GM12878 (cell line): Measurements from ENCODE around the gene MRGPRX3. TPM values are rescaled to one million over a fixed set of nuclear protein-coding genes. Genes with fewer than 3 reads are reported as not detected.
A peak's percentile ranks its signal among the peaks of the same experiment; 100 is the strongest.

Experiments used
- ATAC-seq: fragments of 200-7000 bp; cut with Tn5 transposase; 3 replicates; pipeline ENCODE4 v1.9.1; 2020; ENCODE audit warnings: mild to moderate bottlenecking, moderate library complexity
- Bru-seq: library from RNA; stranded (reverse); fragments of 400-500 nt; gene quantifications from one replicate; lab custom pipeline; 2021; lab: Mats Ljungman, UMichigan
- BruChase-seq, 2 experiments: library from RNA; stranded (reverse); fragments of 400-500 nt; gene quantifications; one replicate each; lab custom pipeline; 2021; lab: Mats Ljungman, UMichigan
- BruUV-seq: library from RNA; stranded (reverse); fragments of 400-500 nt; replicated peaks from 2 replicates; lab custom pipeline; 2021; lab: Mats Ljungman, UMichigan
- CTCF ChIA-PET: fragments of 300-600 bp; sonication (Branson Sonifier 250); formaldehyde crosslinking; extraction: SDS; loops from one replicate; lab custom pipeline; 2021; ENCODE audit warnings: inconsistent platforms; lab: Yijun Ruan, JAX
- POLR2A ChIA-PET: fragments of 350-600 bp; formaldehyde crosslinking; extraction: SDS; loops from one replicate; lab custom pipeline; 2021; ENCODE audit warnings: inconsistent platforms; lab: Charles Lee
- RAD21 ChIA-PET: fragments of 300-600 bp; sonication (Branson Sonifier 250); formaldehyde crosslinking; loops from one replicate; lab custom pipeline; 2023; ENCODE audit warnings: antibody characterized with exemption; ENCODE audit not compliant: unreplicated experiment; lab: Charles Lee
- SMC1A ChIA-PET: fragments of 300-600 bp; sonication (Branson Sonifier 250); formaldehyde crosslinking; loops from one replicate; lab custom pipeline; 2023; ENCODE audit not compliant: unreplicated experiment, uncharacterized antibody; lab: Charles Lee
- DNase-seq: peaks from one replicate; pipeline ENCODE4 v3.0.0-alpha.2; 2011; ENCODE audit warnings: low read depth, low spot score
- FAIRE-seq: peaks from 3 replicates; lab custom pipeline; 2011; peaks lifted over from hg19 to GRCh38; lab: Jason Lieb, UNC
- H2AFZ ChIP-seq: 2 replicates; pipeline ENCODE4 v1.6.0; 2011; ENCODE audit warnings: low read depth, low read length, control low read depth; ENCODE audit not compliant: control insufficient read depth
- H3K27ac ChIP-seq: 2 replicates; pipeline ENCODE4 v1.5.1; 2011; ENCODE audit warnings: control low read depth; ENCODE audit not compliant: control insufficient read depth, insufficient read depth
- H3K27me3 ChIP-seq, 2 experiments: replicated peaks in 1 of 2; 2 replicates each; pipeline versions ENCODE4 v1.6.0 to v1.6.1; 2011; ENCODE audit warnings: low read length in 1 of 2; ENCODE audit not compliant: control insufficient read depth in 2 of 2, insufficient read depth in 2 of 2
- H3K36me3 ChIP-seq, 2 experiments: 2 replicates each; pipeline ENCODE4 v1.5.1; 2011; ENCODE audit warnings: low read length in 1 of 2; ENCODE audit not compliant: control insufficient read depth in 2 of 2, insufficient read depth in 2 of 2
- H3K4me1 ChIP-seq: 2 replicates; pipeline ENCODE4 v1.6.1; 2011; ENCODE audit warnings: mild to moderate bottlenecking, low read length, moderate library complexity, mixed read lengths; ENCODE audit not compliant: control insufficient read depth, insufficient read depth
- H3K4me2 ChIP-seq: 2 replicates; pipeline ENCODE4 v1.6.0; 2011; ENCODE audit warnings: control low read depth; ENCODE audit not compliant: control insufficient read depth, insufficient read depth
- H3K4me3 ChIP-seq: fragments of 200-600 bp; sonication (generic); 2 replicates; pipeline ENCODE4 v1.5.1; 2016
- H3K79me2 ChIP-seq: 2 replicates; pipeline ENCODE4 v1.6.0; 2011; ENCODE audit warnings: low read length; ENCODE audit not compliant: control insufficient read depth, insufficient read depth
- H3K9ac ChIP-seq: 2 replicates; pipeline ENCODE4 v1.8.0; 2011; ENCODE audit warnings: low read length, control low read depth, mixed read lengths; ENCODE audit not compliant: control insufficient read depth, insufficient read depth
- H3K9me3 ChIP-seq: replicated peaks from 3 replicates; pipeline ENCODE4 v1.5.1; 2011; ENCODE audit warnings: mild to moderate bottlenecking, low read length; ENCODE audit not compliant: control insufficient read depth, insufficient read depth
- H4K20me1 ChIP-seq: 2 replicates; pipeline ENCODE4 v1.6.0; 2011; ENCODE audit not compliant: control insufficient read depth, insufficient read depth
- CBFB ChIP-seq: IDR thresholded peaks from 2 replicates; pipeline ENCODE4 v1.6.1; 2016; ENCODE audit warnings: antibody characterized with exemption, low read depth
- E4F1 ChIP-seq: fragments of 450-650 bp; IDR thresholded peaks from 2 replicates; pipeline ENCODE4 v1.6.1; 2018; ENCODE audit warnings: borderline replicate concordance, mild to moderate bottlenecking; ENCODE audit not compliant: partially characterized antibody
- EED ChIP-seq: sonication (generic); IDR thresholded peaks from 2 replicates; pipeline ENCODE4 v1.6.1; 2016; ENCODE audit warnings: antibody characterized with exemption, low read depth
- GATAD2B ChIP-seq: fragments of 450-650 bp; conservative IDR thresholded peaks from 2 replicates; pipeline ENCODE4 v1.6.1; 2017; ENCODE audit warnings: low read depth, mild to moderate bottlenecking, moderate library complexity
- JUND ChIP-seq: IDR thresholded peaks from 2 replicates; pipeline ENCODE4 v1.6.1; 2012; ENCODE audit warnings: low read depth, mild to moderate bottlenecking, low read length, improper control_type of control experiment, moderate library complexity
- KDM1A ChIP-seq: fragments of 200-600 bp; sonication (generic); IDR thresholded peaks from 2 replicates; pipeline ENCODE4 v1.6.1; 2016; ENCODE audit warnings: borderline replicate concordance
- MYC ChIP-seq: IDR thresholded peaks from 2 replicates; pipeline ENCODE4 v1.6.1; 2011; ENCODE audit warnings: mild to moderate bottlenecking, low read length, moderate library complexity, inconsistent platforms; ENCODE audit not compliant: insufficient read depth, insufficient replicate concordance, insufficient read length, severe bottlenecking
- NRF1 ChIP-seq: conservative IDR thresholded peaks from 2 replicates; pipeline ENCODE4 v1.6.1; 2011; ENCODE audit warnings: mild to moderate bottlenecking, low read depth, low read length, improper control_type of control experiment
- RB1 ChIP-seq: fragments of 450-650 bp; formaldehyde crosslinking; IDR thresholded peaks from 2 replicates; pipeline ENCODE4 v1.6.1; 2017; ENCODE audit warnings: mild to moderate bottlenecking, borderline replicate concordance
- SREBF1 ChIP-seq: IDR thresholded peaks from 2 replicates; pipeline ENCODE4 v1.6.1; 2012; ENCODE audit warnings: mild to moderate bottlenecking, low read length
- WGBS: methylation state at CpG from one replicate; pipeline ENCODE4 v1.1.6; 2016; ENCODE audit warnings: low lambda C conversion rate; ENCODE audit not compliant: insufficient replicate concordance, insufficient coverage; ENCODE audit errors: missing lambda C conversion rate; 5-methylcytosine and 5-hydroxymethylcytosine counted together
- in situ Hi-C: fragments of 300-500 bp; cut with MboI; formaldehyde crosslinking; loops from 9 replicates; pipeline ENCODE4 v1.14.3; 2018; ENCODE audit warnings: mixed read lengths
- intact Hi-C: fragments of 100-400 bp; cut with micrococcal nuclease; formaldehyde crosslinking; loops from one replicate; pipeline ENCODE4 v1.14.2; 2022; ENCODE audit not compliant: unreplicated experiment
- long read RNA-seq, 2 experiments: library from polyadenylated mRNA; unstranded; transcript quantifications; one replicate each; pipeline ENCODE4 v2.0.0, GENCODE V29; 2019 to 2020
- polyA minus RNA-seq, 3 experiments: library from RNA; depleted of rRNA, polyadenylated mRNA; stranded (reverse); fragments of >200 nt; gene quantifications; 2 replicates each; pipeline ENCODE4 v1.2.3, GENCODE V29; 2011
- polyA plus RNA-seq, 11 experiments: library from polyadenylated mRNA; depleted of rRNA in 4 of 11; unstranded in 6 of 11; stranded (reverse) in 5 of 11; fragments of >200 nt; fragmentation: Nextera tagmentation in 4 of 11; fragmentation: Illumina TruSeq in 1 of 11; extraction: Ambion mirVana in 4 of 11; extraction: Trizol in 1 of 11; gene quantifications; 1 replicate in 1 of 11; 2 replicates in 10 of 11; pipeline versions ENCODE4 v1.2.1 to v1.2.3, GENCODE V29; 2011 to 2016; ENCODE audit warnings: inconsistent platforms in 2 of 11, missing spikeins in 2 of 11, low read depth in 1 of 11
- total RNA-seq, 4 experiments: library from RNA; depleted of rRNA in 3 of 4; stranded (reverse); fragments of >200 nt in 3 of 4; fragmentation: Illumina TruSeq in 1 of 4; extraction: Trizol in 1 of 4; gene quantifications; 2 replicates each; pipeline versions ENCODE4 v1.2.1 to v1.2.3, GENCODE V29; 2013 to 2021

The MRGPRX3 gene
- total RNA-seq (2013; cell fraction: nucleolus; rRNA removed), result not detected in 2 replicates
- total RNA-seq (2014; rRNA removed) (not detected in 2 replicates), total RNA-seq (2014; rRNA removed; fragmentation: Illumina TruSeq; extraction: Trizol) (not detected in 2 replicates), total RNA-seq (2021) (not detected in 2 replicates), polyA plus RNA-seq (2011; rRNA removed) (not detected in 2 replicates), polyA plus RNA-seq (2014; fragmentation: Illumina TruSeq; extraction: Trizol) (not detected in 2 replicates), polyA plus RNA-seq (2014; fragmentation: Nextera tagmentation; extraction: Ambion mirVana) (not detected), polyA plus RNA-seq (2014; rRNA removed) (not detected in 2 replicates), polyA plus RNA-seq (2016; fragmentation: Nextera tagmentation; extraction: Ambion mirVana) (not detected), polyA minus RNA-seq (2011; rRNA and poly(A)+ RNA removed) (not detected in 2 replicates), Bru-seq, nascent RNA (percentile 3 among the genes with signal in this experiment), BruChase-seq, experiment 1, labeled RNA remaining after a 6-hour chase (not detected), BruChase-seq, experiment 2, labeled RNA remaining after a 2-hour chase (not detected)
- polyA plus RNA-seq (2011; ENCODE audit: low read depth), result not detected
- not detected in 2 replicates for polyA plus RNA-seq (2011; cell fraction: cytosol; rRNA removed)
- not detected in 2 replicates for polyA plus RNA-seq (2011; cell fraction: nucleus; rRNA removed)
- not detected in 2 replicates for polyA plus RNA-seq (2012)
- polyA minus RNA-seq (2011; cell fraction: cytosol; rRNA and poly(A)+ RNA removed), result not detected in 2 replicates
- not detected in 2 replicates for polyA minus RNA-seq (2011; cell fraction: nucleus; rRNA and poly(A)+ RNA removed)
- long read RNA-seq, experiment 1, result 0 reads
- long read RNA-seq, experiment 2, result 0 reads

GRCh38 chr11:18132341-18132740, at the start of gene MRGPRX3:
MRGPRX3 (plus strand) TSS chr11:18132571; CDS start chr11:18137203, 4,632 bp downstream.
- H3K79me2 ChIP-seq, result no peaks in the 10 kb centered on the region
- RAD21 ChIA-PET, result no interaction called here
- no peak for TF ChIP-seq EED
- no peak for TF ChIP-seq GATAD2B
- no peak for TF ChIP-seq JUND
- TF ChIP-seq, all 136 proteins: peak for 0
- Histone ChIP-seq H3K4me3 (no peak within 1 kb of the TSS), H2AFZ (no peak within 1 kb of the TSS), H3K27me3 (no peaks in the 10 kb centered on the region), H3K27ac (no peak within 1 kb of the TSS), H3K9ac (no peak within 1 kb of the TSS), H3K9me3 (no peaks in the 10 kb centered on the region), H3K4me1 (no peaks in the 10 kb centered on the region), H3K36me3 (no peaks in the 10 kb centered on the region), H3K4me2 (no peak within 1 kb of the TSS), H4K20me1 (no peaks in the 10 kb centered on the region)
- in situ Hi-C loops (no loop called here), intact Hi-C loops (no loop called here)
- SMC1A ChIA-PET, result no interaction called here
- no peak for ATAC-seq
- CTCF ChIA-PET, result no interaction called here
- no TSS peak for BruUV-seq
- POLR2A ChIA-PET, result no interaction called here
- no peak for DNase-seq
- WGBS, result 35% methylated on average over 3 of the region's 3 CpGs
- no peak for FAIRE-seq

- intact Hi-C loops, result no loop called here
- no TSS peak for BruUV-seq
- Histone ChIP-seq H3K4me2 (no peak overlapping the region), H3K27me3 (no peaks in the 10 kb centered on the region), H3K9ac (no peak overlapping the region), H3K4me3 (no peak overlapping the region), H3K9me3 (no peaks in the 10 kb centered on the region), H2AFZ (no peak overlapping the region), H3K27ac (no peak overlapping the region), H4K20me1 (no peaks in the 10 kb centered on the region), H3K4me1 (no peaks in the 10 kb centered on the region), H3K79me2 (no peaks in the 10 kb centered on the region), H3K36me3 (peaks cover 0 to 3% of the 10 kb centered on the region in 2 experiments)
- in situ Hi-C loops, result no loop called here
- 97% methylated on average over 2 of the region's 2 CpGs for WGBS
- ChIA-PET RAD21 (no interaction called here), POLR2A (no interaction called here), SMC1A (interaction anchor here (2.2 kb wide), 1 partner anchor 18 kb away, joined by 6 read pairs; the partner anchor contains the start of gene SAAL1), CTCF (interaction anchor here (0.5 to 1.2 kb wide), 2 partner anchors 11 to 97 kb away, joined by 3 to 4 read pairs; no protein-coding TSS in a partner anchor)
- FAIRE-seq (no peak), DNase-seq (no peak), ATAC-seq (no peak)
- no peak for TF ChIP-seq CBFB
- no peak for TF ChIP-seq E4F1
- no peak for TF ChIP-seq RB1
- TF ChIP-seq MYC, result no peak
- TF ChIP-seq KDM1A, result no peak
- no peak for TF ChIP-seq NRF1
- TF ChIP-seq SREBF1, result no peak
Measured at GRCh38 chr11:18088366-18088765, 44.0 kb upstream of the MRGPRX3 start.
